Measurements from ENCODE around the gene ELAVL2. TPM values are rescaled to one million over a fixed set of nuclear protein-coding genes. Genes with fewer than 3 reads are reported as not detected.

ELAVL2 gene
- total RNA-seq, 1 donor from 2014 or later, result 21.1 TPM

GRCh38 chr9:23740531-23740930 lies 85.5 kb downstream of the ELAVL2 start:
- no peaks in the 10 kb centered on the region for H3K27me3 Mint-ChIP-seq (ENCODE audit: insufficient read depth, low read depth)
- H3K27ac ChIP-seq, result peak overlapping the region; percentile 13
- DNase-seq (ENCODE audit: low spot score), result no peak
- H3K9me3 ChIP-seq (ENCODE audit: low read depth), result no peaks in the 10 kb centered on the region
- peaks cover 17% of the 10 kb centered on the region for H3F3A ChIP-seq (ENCODE audit: low read depth)
- peak overlapping the region; percentile 39 for H3K4me2 ChIP-seq
- H3K79me2 ChIP-seq (ENCODE audit: low read depth), result peaks cover 38% of the 10 kb centered on the region
- no peaks in the 10 kb centered on the region for H3K36me3 ChIP-seq
- peaks cover 6% of the 10 kb centered on the region for H4K20me1 ChIP-seq (ENCODE audit: low read depth)
- peaks cover 24% of the 10 kb centered on the region for H3K4me1 Mint-ChIP-seq
- H3K4me3 Mint-ChIP-seq, result no peak overlapping the region
- H3K4me3 ChIP-seq, result no peak overlapping the region
- H3K9me3 Mint-ChIP-seq, result peaks cover 2% of the 10 kb centered on the region
- H3K36me3 Mint-ChIP-seq, result peaks cover 7% of the 10 kb centered on the region
- no peaks in the 10 kb centered on the region for H3K27me3 ChIP-seq
- no peak overlapping the region for H3K9ac ChIP-seq
- H2AFZ ChIP-seq (replicated peaks), result no peak overlapping the region
- TF ChIP-seq EZH2 (IDR thresholded peaks at IDR 0.05), result no peak
- no peak for TF ChIP-seq CTCF (IDR thresholded peaks at IDR 0.05)
- TF ChIP-seq EZH2phosphoT487 (IDR thresholded peaks at IDR 0.05), result no peak
- H3K27ac Mint-ChIP-seq, result no peak overlapping the region
- H3K4me1 ChIP-seq, result peaks cover 49% of the 10 kb centered on the region

GRCh38 chr9:23739753-23740152 lies 86.3 kb downstream of the ELAVL2 start:
- Histone ChIP-seq H3K4me2 (no peak overlapping the region), H3K27ac (no peak overlapping the region), H3K79me2 (ENCODE audit: low read depth) (peaks cover 41% of the 10 kb centered on the region), H4K20me1 (ENCODE audit: low read depth) (peaks cover 6% of the 10 kb centered on the region), H3F3A (ENCODE audit: low read depth) (peaks cover 17% of the 10 kb centered on the region), H3K4me3 (no peak overlapping the region), H3K4me1 (peaks cover 53% of the 10 kb centered on the region), H3K36me3 (no peaks in the 10 kb centered on the region), H3K27me3 (no peaks in the 10 kb centered on the region), H3K9me3 (ENCODE audit: low read depth) (no peaks in the 10 kb centered on the region), H2AFZ (replicated peaks) (no peak overlapping the region), H3K9ac (no peak overlapping the region)
- no peak for TF ChIP-seq EZH2phosphoT487 (IDR thresholded peaks at IDR 0.05)
- no peak for TF ChIP-seq CTCF (IDR thresholded peaks at IDR 0.05)
- no peak for TF ChIP-seq EZH2 (IDR thresholded peaks at IDR 0.05)
- DNase-seq (ENCODE audit: low spot score), result no peak
- Mint-ChIP-seq H3K9me3 (peaks cover 2% of the 10 kb centered on the region), H3K36me3 (peaks cover 7% of the 10 kb centered on the region), H3K4me1 (peaks cover 25% of the 10 kb centered on the region), H3K27me3 (ENCODE audit: insufficient read depth, low read depth) (no peaks in the 10 kb centered on the region), H3K27ac (no peak overlapping the region), H3K4me3 (no peak overlapping the region)

DNA sequence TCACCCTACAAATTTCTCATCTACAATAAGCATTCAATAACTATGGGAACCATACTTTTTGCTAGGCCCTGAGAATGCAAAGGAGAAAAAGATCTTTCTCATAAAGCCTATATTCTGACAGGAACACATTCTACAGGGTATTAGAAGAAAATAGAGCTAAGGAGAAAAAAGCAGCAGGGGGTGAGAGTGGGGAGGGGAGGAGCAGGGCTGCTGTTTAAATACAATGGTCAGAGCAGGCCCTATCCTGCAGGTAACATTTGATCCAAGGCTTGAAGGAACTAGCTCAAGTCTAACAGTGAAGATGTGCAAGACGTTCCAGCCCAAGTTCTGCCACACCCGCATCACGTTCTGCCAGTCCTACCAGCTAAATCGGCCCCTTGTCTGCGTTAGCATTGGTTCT lies 89.7 kb downstream of the ELAVL2 start:
- no peaks in the 10 kb centered on the region for H3K27me3 Mint-ChIP-seq (ENCODE audit: insufficient read depth, low read depth)
- Histone ChIP-seq H4K20me1 (ENCODE audit: low read depth) (peaks cover 6% of the 10 kb centered on the region), H3K79me2 (ENCODE audit: low read depth) (peaks cover 36% of the 10 kb centered on the region), H3K9ac (no peak overlapping the region), H2AFZ (replicated peaks) (no peak overlapping the region), H3K27me3 (no peaks in the 10 kb centered on the region), H3K36me3 (no peaks in the 10 kb centered on the region), H3K4me2 (peak overlapping the region; percentile 36), H3K9me3 (ENCODE audit: low read depth) (no peaks in the 10 kb centered on the region), H3K4me3 (no peak overlapping the region), H3F3A (ENCODE audit: low read depth) (peaks cover 11% of the 10 kb centered on the region), H3K27ac (no peak overlapping the region), H3K4me1 (peaks cover 55% of the 10 kb centered on the region)
- H3K4me3 Mint-ChIP-seq, result no peak overlapping the region
- no peak for TF ChIP-seq EZH2 (IDR thresholded peaks at IDR 0.05)
- no peak for TF ChIP-seq EZH2phosphoT487 (IDR thresholded peaks at IDR 0.05)
- no peak for TF ChIP-seq CTCF (IDR thresholded peaks at IDR 0.05)
- peaks cover under 1% of the 10 kb centered on the region for H3K36me3 Mint-ChIP-seq
- H3K27ac Mint-ChIP-seq, result no peak overlapping the region
- no peaks in the 10 kb centered on the region for H3K9me3 Mint-ChIP-seq
- H3K4me1 Mint-ChIP-seq, result peaks cover 19% of the 10 kb centered on the region
- peak; percentile 66 for DNase-seq (ENCODE audit: low spot score)
